ENCODE measurements around the gene HAUS8. TPM values are rescaled to one million over a fixed set of nuclear protein-coding genes. Genes with fewer than 3 reads are reported as not detected.

The HAUS8 gene
- total RNA-seq, 4 donors from 2014 or later, result 0.97 to 4.5 (median 3.3) TPM

GRCh38 chr19:17078036-17078919 lies 3.0 kb upstream of the HAUS8 start:
- Histone ChIP-seq H3K4me1 (peaks cover 22 to 41% of the 10 kb centered on the region in 2 donors), H3K27ac (peak overlapping the region in 1 of 4 donors; percentile 64)
- intact Hi-C loops (cut with DNase I; ENCODE audit: low total_unique reads), result no loop called here

DNA sequence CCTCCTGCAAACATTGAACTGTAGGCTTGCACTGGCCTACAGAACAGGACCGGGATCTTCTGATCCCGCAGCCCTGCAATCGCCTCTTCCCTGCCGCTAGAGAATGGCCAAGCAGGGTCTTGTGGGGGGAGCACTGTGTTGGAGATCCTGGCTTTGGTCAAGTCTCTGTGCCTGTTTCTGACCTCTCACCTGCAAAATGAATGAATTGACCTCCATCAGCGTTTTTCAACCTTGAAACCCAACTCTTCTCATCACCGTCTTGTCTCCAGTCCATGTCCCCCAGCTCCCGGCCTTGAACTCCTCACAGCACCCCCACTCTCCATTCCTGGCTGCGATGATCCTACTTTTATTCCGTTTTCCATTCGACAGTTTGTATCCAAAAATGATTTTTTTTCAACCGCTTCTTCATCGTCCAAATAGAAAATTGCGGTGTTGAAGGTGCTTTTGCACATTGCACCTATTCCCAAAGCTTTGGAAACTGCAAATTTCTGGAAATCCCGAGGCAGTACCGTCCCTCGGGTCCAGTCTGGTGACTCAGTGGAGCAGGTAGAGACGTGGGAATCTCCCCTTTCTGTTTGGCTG lies 2.3 kb upstream of the HAUS8 start:
- Histone ChIP-seq H3K9me3 (no peaks in the 10 kb centered on the region), H3K4me3 (no peak overlapping the region), H3K27ac (peak overlapping the region in 1 of 4 donors; percentile 79), H3K36me3 (no peaks in the 10 kb centered on the region), H3K27me3 (no peaks in the 10 kb centered on the region), H3K4me1 (peaks cover 22 to 40% of the 10 kb centered on the region in 2 donors)
- DNase-seq, result no peak
- no peak for ATAC-seq
- TF ChIP-seq, protein P1, sequence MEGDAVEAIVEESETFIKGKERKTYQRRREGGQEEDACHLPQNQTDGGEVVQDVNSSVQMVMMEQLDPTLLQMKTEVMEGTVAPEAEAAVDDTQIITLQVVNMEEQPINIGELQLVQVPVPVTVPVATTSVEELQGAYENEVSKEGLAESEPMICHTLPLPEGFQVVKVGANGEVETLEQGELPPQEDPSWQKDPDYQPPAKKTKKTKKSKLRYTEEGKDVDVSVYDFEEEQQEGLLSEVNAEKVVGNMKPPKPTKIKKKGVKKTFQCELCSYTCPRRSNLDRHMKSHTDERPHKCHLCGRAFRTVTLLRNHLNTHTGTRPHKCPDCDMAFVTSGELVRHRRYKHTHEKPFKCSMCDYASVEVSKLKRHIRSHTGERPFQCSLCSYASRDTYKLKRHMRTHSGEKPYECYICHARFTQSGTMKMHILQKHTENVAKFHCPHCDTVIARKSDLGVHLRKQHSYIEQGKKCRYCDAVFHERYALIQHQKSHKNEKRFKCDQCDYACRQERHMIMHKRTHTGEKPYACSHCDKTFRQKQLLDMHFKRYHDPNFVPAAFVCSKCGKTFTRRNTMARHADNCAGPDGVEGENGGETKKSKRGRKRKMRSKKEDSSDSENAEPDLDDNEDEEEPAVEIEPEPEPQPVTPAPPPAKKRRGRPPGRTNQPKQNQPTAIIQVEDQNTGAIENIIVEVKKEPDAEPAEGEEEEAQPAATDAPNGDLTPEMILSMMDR (IDR thresholded peaks at IDR 0.05 in 4 of 5, conservative IDR thresholded peaks at IDR 0.05 in 1 of 5), result no peak
- no peak for TF ChIP-seq POLR2A (IDR thresholded peaks at IDR 0.05)
- in situ Hi-C loops (cut with MboI; ENCODE audit: low sequenced_read_pairs in 4 of 4), result no loop called here
- intact Hi-C loops (cut with DNase I; ENCODE audit: low total_unique reads), result no loop called here

More at GRCh38 chr19:17078036-17078919, 3.0 kb upstream of the HAUS8 start:
- in situ Hi-C loops (cut with MboI; ENCODE audit: low sequenced_read_pairs in 4 of 4), result no loop called here
- ATAC-seq (no peak), DNase-seq (no peak)
- Histone ChIP-seq H3K27me3 (no peaks in the 10 kb centered on the region), H3K36me3 (no peaks in the 10 kb centered on the region), H3K4me3 (no peak overlapping the region), H3K9me3 (no peaks in the 10 kb centered on the region)
- TF ChIP-seq, protein P1 (IDR thresholded peaks at IDR 0.05 in 4 of 5, conservative IDR thresholded peaks at IDR 0.05 in 1 of 5), result no peak
- no peak for TF ChIP-seq POLR2A (IDR thresholded peaks at IDR 0.05)

DNA sequence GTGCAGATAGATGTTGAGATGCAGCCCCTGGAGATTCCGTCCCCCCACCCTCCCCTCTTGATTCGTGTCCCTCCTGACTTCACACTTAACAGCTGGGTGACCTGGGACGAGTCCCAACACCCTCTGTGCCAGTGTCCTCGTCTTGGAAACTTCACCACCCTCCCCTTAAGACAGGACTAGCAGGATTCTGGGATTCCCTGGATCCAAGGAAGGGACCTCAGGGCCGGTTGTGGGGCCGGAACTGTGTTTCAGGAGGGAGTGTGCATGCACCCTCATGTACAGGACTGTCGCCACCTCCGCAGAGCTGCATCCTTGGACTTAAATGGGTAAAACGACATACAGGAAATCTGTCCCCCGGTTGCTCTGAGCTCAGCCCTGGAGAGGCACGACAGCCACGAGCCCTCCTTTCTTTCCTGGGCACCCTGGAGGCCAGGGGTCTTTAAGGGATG lies 1.3 kb upstream of the HAUS8 start:
- Histone ChIP-seq H3K4me3 (peak overlapping the region; percentile 71 to 85 (median 80)), H3K4me1 (peaks cover 22 to 35% of the 10 kb centered on the region in 2 donors), H3K9me3 (no peaks in the 10 kb centered on the region), H3K27me3 (no peaks in the 10 kb centered on the region), H3K27ac (peak overlapping the region; percentile 76 to 84 (median 80)), H3K36me3 (peaks cover 0 to 5% of the 10 kb centered on the region in 2 donors)
- DNase-seq (no peak), ATAC-seq (no peak)
- in situ Hi-C loops (cut with MboI; ENCODE audit: low sequenced_read_pairs in 4 of 4) (no loop called here), intact Hi-C loops (cut with DNase I; ENCODE audit: low total_unique reads) (no loop called here)
- no peak for TF ChIP-seq POLR2A (IDR thresholded peaks at IDR 0.05)
- TF ChIP-seq, protein P1 (IDR thresholded peaks at IDR 0.05 in 4 of 5, conservative IDR thresholded peaks at IDR 0.05 in 1 of 5), result no peak

- TF ChIP-seq, protein P1 (IDR thresholded peaks at IDR 0.05 in 4 of 5, conservative IDR thresholded peaks at IDR 0.05 in 1 of 5), result no peak
- no peak for TF ChIP-seq POLR2A (IDR thresholded peaks at IDR 0.05)
- Histone ChIP-seq H3K4me1 (peaks cover 18 to 35% of the 10 kb centered on the region in 2 donors), H3K4me3 (peak overlapping the region; percentile 71 to 85 (median 80)), H3K27me3 (no peaks in the 10 kb centered on the region), H3K36me3 (peaks cover 0 to 10% of the 10 kb centered on the region in 2 donors), H3K27ac (peak overlapping the region; percentile 76 to 84 (median 80)), H3K9me3 (no peaks in the 10 kb centered on the region)
- in situ Hi-C loops (cut with MboI; ENCODE audit: low sequenced_read_pairs in 4 of 4) (no loop called here), intact Hi-C loops (cut with DNase I; ENCODE audit: low total_unique reads) (loop anchor here (1.0 to 2.0 kb wide), 4 partner anchors 61 to 229 kb away; partner anchors contain the start of genes MRPL34, OCEL1 and USE1)
- ATAC-seq, result peak; percentile 2 to 15
- peak in 1 of 2 donors; percentile 32 for DNase-seq
These were observed 751 bp upstream of the HAUS8 start for GRCh38 chr19:17075864-17076542.
